Lower leg skin (tissue), 3 donors: ENCODE data around the gene ACY1.

Experiments used
- POLR2A ChIP-seq, 2 donors: fragments of 450-650 bp; IDR thresholded peaks; one replicate each; pipeline ENCODE4 v1.6.1; 2016 to 2017; ENCODE audit warnings: antibody characterized with exemption in 2 of 2, mild to moderate bottlenecking in 1 of 2, moderate library complexity in 1 of 2
- TF ChIP-seq, protein P1 (sequence below), 3 donors: fragments of 450-650 bp; IDR thresholded peaks; one replicate each; pipeline ENCODE4 v1.5.1; 2016; ENCODE audit warnings: antibody characterized with exemption in 3 of 3, mild to moderate bottlenecking in 3 of 3, moderate library complexity in 2 of 3

DNA sequence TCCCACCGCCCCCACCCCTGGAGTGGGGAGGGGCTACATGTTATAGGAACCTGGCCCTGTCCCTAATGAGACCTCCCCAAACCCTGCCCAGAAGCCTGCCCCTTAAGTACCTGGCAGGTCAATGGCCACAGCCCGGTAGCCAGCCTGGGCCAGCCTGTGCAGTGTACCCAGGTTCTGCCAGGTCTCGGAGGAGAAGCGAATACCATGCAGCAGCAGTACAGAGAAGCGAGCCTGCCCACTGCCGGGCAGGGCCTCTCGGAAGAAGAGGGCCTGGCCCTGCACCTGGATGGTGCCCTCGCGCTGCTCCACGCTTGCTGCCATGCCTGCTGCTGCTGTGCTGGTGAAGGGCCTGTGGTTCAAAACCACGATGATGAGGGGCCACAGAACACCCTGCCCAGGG is 12.0 kb upstream of the ACY1 start:
- TF ChIP-seq, protein P1, sequence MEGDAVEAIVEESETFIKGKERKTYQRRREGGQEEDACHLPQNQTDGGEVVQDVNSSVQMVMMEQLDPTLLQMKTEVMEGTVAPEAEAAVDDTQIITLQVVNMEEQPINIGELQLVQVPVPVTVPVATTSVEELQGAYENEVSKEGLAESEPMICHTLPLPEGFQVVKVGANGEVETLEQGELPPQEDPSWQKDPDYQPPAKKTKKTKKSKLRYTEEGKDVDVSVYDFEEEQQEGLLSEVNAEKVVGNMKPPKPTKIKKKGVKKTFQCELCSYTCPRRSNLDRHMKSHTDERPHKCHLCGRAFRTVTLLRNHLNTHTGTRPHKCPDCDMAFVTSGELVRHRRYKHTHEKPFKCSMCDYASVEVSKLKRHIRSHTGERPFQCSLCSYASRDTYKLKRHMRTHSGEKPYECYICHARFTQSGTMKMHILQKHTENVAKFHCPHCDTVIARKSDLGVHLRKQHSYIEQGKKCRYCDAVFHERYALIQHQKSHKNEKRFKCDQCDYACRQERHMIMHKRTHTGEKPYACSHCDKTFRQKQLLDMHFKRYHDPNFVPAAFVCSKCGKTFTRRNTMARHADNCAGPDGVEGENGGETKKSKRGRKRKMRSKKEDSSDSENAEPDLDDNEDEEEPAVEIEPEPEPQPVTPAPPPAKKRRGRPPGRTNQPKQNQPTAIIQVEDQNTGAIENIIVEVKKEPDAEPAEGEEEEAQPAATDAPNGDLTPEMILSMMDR (IDR thresholded peaks at IDR 0.05): no peak
- no peak for TF ChIP-seq POLR2A (IDR thresholded peaks at IDR 0.05)
